Measurements from ENCODE around the gene UPK2. TPM values are rescaled to one million over a fixed set of nuclear protein-coding genes. Genes with fewer than 3 reads are reported as not detected.
A peak's percentile ranks its signal among the peaks of the same experiment; 100 is the strongest.
"Not testable (repeated sequence)": the region's sequence is repeated elsewhere in the genome, so short reads cannot be mapped to it uniquely, and the experiment has no call there.

Gene UPK2
- total and polyA plus RNA-seq, 2 donors (not counting 3 experiments of a cell fraction or from before 2014, with no cell fraction given), result 0.11 TPM; not detected in 1

- H3K79me2 ChIP-seq (ENCODE audit: control insufficient read depth, insufficient read depth, low read length), result no peaks in the 10 kb centered on the region
- POLR2A ChIA-PET, result no interaction called here
- intact Hi-C loops (cut with micrococcal nuclease) (no loop called here), dilution Hi-C loops (cut with MboI; ENCODE audit: extremely low pct_ligation_motif_present, low sequenced_read_pairs) (no loop called here)
- TF ChIP-seq JUN (IDR thresholded peaks at IDR 0.05; ENCODE audit: borderline replicate concordance, insufficient read depth, insufficient read length, low read depth) (no peak), POLR2AphosphoS5 (IDR thresholded peaks at IDR 0.05; ENCODE audit: insufficient read depth, low read depth, low read length) (no peak)
- TF ChIP-seq, protein P1, sequence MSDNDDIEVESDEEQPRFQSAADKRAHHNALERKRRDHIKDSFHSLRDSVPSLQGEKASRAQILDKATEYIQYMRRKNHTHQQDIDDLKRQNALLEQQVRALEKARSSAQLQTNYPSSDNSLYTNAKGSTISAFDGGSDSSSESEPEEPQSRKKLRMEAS (IDR thresholded peaks at IDR 0.05; ENCODE audit: insufficient read depth, insufficient read length), result peak; percentile 12
- no TSS peak for BruUV-seq (replicated peaks)
- H3K27ac ChIP-seq (ENCODE audit: insufficient read depth, low read depth, low read length), result no peak overlapping the region
- no peak overlapping the region for H3K4me2 ChIP-seq (ENCODE audit: insufficient read depth, low read length)
- no peak for FAIRE-seq
- no peak overlapping the region for H3K4me3 ChIP-seq (replicated peaks in 1 of 3; ENCODE audit: insufficient read depth in 1 of 3, low read depth in 1 of 3, low read length in 3 of 3)
- DNase-seq (ENCODE audit: low read depth, low spot score), result no peak
- no peaks in the 10 kb centered on the region for H3K36me3 ChIP-seq (ENCODE audit: control insufficient read depth in 2 of 2, extremely low read depth in 1 of 2, insufficient read depth in 2 of 2, low read length in 2 of 2)
- H3K27me3 ChIP-seq (ENCODE audit: control insufficient read depth in 2 of 2, insufficient read depth in 2 of 2, low read length in 2 of 2), result peaks cover 4 to 5% of the 10 kb centered on the region in 2 experiments
- no peaks in the 10 kb centered on the region for H3K9me3 ChIP-seq (replicated peaks; ENCODE audit: control insufficient read depth, insufficient read depth, low read length)
- CTCF ChIA-PET, result interaction anchor here (1.1 kb wide), 1 partner anchor 17 kb away, joined by 4 read pairs; the partner anchor contains the start of gene CENATAC
- no peaks in the 10 kb centered on the region for H3K9me1 ChIP-seq (replicated peaks; ENCODE audit: control insufficient read depth, extremely low read depth, insufficient read depth, low read length)
- no peaks in the 10 kb centered on the region for H4K20me1 ChIP-seq (replicated peaks; ENCODE audit: control insufficient read depth, extremely low read depth, insufficient read depth, low read length)
- peak overlapping the region; percentile 8 for H2AFZ ChIP-seq (ENCODE audit: low read depth, low read length)
- H3K9ac ChIP-seq (replicated peaks; ENCODE audit: extremely low read depth, insufficient read depth, low read length), result no peak overlapping the region
- H3K4me1 ChIP-seq (ENCODE audit: control insufficient read depth, extremely low read depth, insufficient read depth, low read length), result no peaks in the 10 kb centered on the region
Observed at GRCh38 chr11:118980191-118980881, 24.2 kb downstream of the UPK2 start.

DNA sequence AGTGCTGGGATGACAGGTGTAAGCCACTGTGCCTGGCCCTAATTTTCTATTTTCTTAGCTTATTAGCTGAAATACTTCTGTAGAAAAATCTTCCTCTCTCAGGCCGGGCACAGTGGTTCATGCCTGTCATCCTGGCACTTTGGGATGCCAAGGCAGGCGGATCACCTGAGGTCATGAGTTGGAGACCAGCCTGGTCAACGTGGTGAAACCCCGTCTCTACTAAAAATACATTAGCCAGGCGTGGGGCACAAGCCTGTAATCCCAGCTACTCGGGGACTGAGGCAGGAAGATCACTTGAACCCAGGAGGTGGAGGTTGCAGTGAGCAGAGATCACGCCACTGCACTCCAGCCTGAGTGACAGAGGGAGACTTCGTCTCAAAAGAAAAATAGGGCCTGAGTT lies 28.2 kb downstream of the UPK2 start:
- CTCF ChIA-PET, result interaction anchor here (1.3 to 1.5 kb wide), 2 partner anchors 11 to 28 kb away, joined by 3 read pairs; partner anchors contain the start of gene UPK2

More for the DNA sequence above, 28.2 kb downstream of the UPK2 start:
- POLR2A ChIA-PET; H3K9ac ChIP-seq (replicated peaks; ENCODE audit: extremely low read depth, insufficient read depth, low read length); intact Hi-C loops (cut with micrococcal nuclease); H3K4me2 ChIP-seq (ENCODE audit: insufficient read depth, low read length); BruUV-seq (replicated peaks); H3K4me3 ChIP-seq (replicated peaks in 1 of 3; ENCODE audit: insufficient read depth in 1 of 3, low read depth in 1 of 3, low read length in 3 of 3); dilution Hi-C loops (cut with MboI; ENCODE audit: extremely low pct_ligation_motif_present, low sequenced_read_pairs); H4K20me1 ChIP-seq (replicated peaks; ENCODE audit: control insufficient read depth, extremely low read depth, insufficient read depth, low read length); H3K9me1 ChIP-seq (replicated peaks; ENCODE audit: control insufficient read depth, extremely low read depth, insufficient read depth, low read length); H3K9me3 ChIP-seq (replicated peaks; ENCODE audit: control insufficient read depth, insufficient read depth, low read length); H2AFZ ChIP-seq (ENCODE audit: low read depth, low read length); H3K27me3 ChIP-seq (ENCODE audit: control insufficient read depth in 2 of 2, insufficient read depth in 2 of 2, low read length in 2 of 2); H3K36me3 ChIP-seq (ENCODE audit: control insufficient read depth in 2 of 2, extremely low read depth in 1 of 2, insufficient read depth in 2 of 2, low read length in 2 of 2); FAIRE-seq; H3K27ac ChIP-seq (ENCODE audit: insufficient read depth, low read depth, low read length); H3K79me2 ChIP-seq (ENCODE audit: control insufficient read depth, insufficient read depth, low read length); H3K4me1 ChIP-seq (ENCODE audit: control insufficient read depth, extremely low read depth, insufficient read depth, low read length); DNase-seq (ENCODE audit: low read depth, low spot score): not testable (repeated sequence)
